HG02981 (cell line): Measurements from ENCODE around the gene STKLD1.

Experiments used
- ATAC-seq: cut with Tn5 transposase; IDR thresholded peaks from one replicate; pipeline ENCODE4 v1.9.1; 2021; ENCODE audit warnings: mild to moderate bottlenecking, moderate library complexity; ENCODE audit not compliant: unreplicated experiment

The STKLD1 gene

GRCh38 chr9:133344979-133345378, 31.2 kb upstream of the STKLD1 start:
- ATAC-seq: no peak

- no peak for ATAC-seq
Measured at GRCh38 chr9:133345596-133345995, 30.6 kb upstream of the STKLD1 start.

- ATAC-seq: no peak
Measured at GRCh38 chr9:133346021-133346785, 30.0 kb upstream of the STKLD1 start.

GRCh38 chr9:133347515-133347984, 28.6 kb upstream of the STKLD1 start:
- peak; percentile 23 for ATAC-seq

GRCh38 chr9:133347985-133348717, 28.0 kb upstream of the STKLD1 start, which contains the start of the genes MED22 and RPL7A:
TSS of gene MED22 (minus strand) at chr9:133348131. CDS start at chr9:133346662, 1,469 bp downstream.
TSS of gene RPL7A (plus strand) at chr9:133348218. CDS start at chr9:133348244, 26 bp downstream.
- ATAC-seq: peak; percentile 70

GRCh38 chr9:133348718-133349573, 27.2 kb upstream of the STKLD1 start:
- no peak for ATAC-seq

GRCh38 chr9:133349965-133350616, 26.1 kb upstream of the STKLD1 start:
- no peak for ATAC-seq

- ATAC-seq: no peak
Measured at GRCh38 chr9:133351526-133351907, 24.6 kb upstream of the STKLD1 start.

GRCh38 chr9:133351908-133352634, 24.1 kb upstream of the STKLD1 start:
- ATAC-seq: no peak

- ATAC-seq: no peak
Measured at GRCh38 chr9:133352635-133353340, 23.4 kb upstream of the STKLD1 start.

- ATAC-seq: no peak
Measured at GRCh38 chr9:133353548-133353947, 22.6 kb upstream of the STKLD1 start.

GRCh38 chr9:133354766-133355165, 21.4 kb upstream of the STKLD1 start:
- ATAC-seq: no peak

GRCh38 chr9:133355881-133356357, 20.2 kb upstream of the STKLD1 start:
- peak; percentile 32 for ATAC-seq

GRCh38 chr9:133356391-133357091, 19.6 kb upstream of the STKLD1 start, which contains the start of the genes SURF1 and SURF2:
TSS of gene SURF1 (minus strand) at chr9:133356487. CDS start at chr9:133356453, 34 bp downstream.
TSS of gene SURF2 (plus strand) at chr9:133356550. CDS start at chr9:133356593, 43 bp downstream.
- ATAC-seq: peak; percentile 73

GRCh38 chr9:133357656-133358055, 18.5 kb upstream of the STKLD1 start:
- ATAC-seq: no peak

- ATAC-seq: no peak
Measured at GRCh38 chr9:133359399-133360175, 16.6 kb upstream of the STKLD1 start.
